ENCODE results near the gene PCDHB1.

Gene PCDHB1

DNA sequence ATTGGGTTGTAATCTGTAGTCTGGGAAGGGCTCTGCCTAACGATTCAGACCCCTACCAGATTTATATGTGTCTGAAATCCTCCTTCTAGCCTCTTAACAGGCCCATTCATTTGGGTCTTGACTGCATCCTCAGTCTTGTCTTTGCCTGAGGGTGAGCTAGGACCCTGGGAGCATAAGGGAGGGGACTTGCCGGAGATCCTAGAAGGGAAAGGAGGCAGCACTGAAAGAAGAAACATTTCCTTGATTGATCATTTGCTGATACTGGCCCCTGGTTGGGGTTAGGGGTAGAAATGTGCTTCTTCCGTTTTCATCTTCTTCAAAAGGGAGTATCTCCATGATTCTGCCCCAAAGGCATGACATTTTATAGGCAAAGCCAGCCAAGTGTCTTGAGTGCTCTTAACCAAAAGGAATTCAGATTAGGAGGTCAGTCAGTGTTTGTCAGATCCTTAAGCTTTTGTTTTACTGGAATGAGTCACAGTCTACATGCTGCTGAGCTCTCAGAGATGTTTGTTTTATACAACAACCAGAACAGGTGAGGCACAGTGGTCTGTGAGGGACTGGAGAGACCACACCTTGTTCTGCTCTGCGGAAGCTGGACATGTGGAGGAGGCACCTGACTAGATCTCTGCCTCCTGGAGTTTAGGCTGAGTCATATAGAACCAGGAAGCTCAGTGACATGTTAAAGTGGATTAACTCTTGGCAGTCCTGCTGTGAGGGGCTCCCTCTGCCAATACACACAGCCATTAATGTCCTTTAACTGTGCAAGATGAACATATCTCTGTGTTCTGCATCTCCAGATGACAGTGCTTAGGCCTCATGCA, 47.2 kb upstream of the PCDHB1 start:
- no peaks in the 10 kb centered on the region for H3K9me3 Mint-ChIP-seq
- H3K27me3 Mint-ChIP-seq (ENCODE audit: low read depth, poor library complexity) = peaks cover 6% of the 10 kb centered on the region
- H3K4me1 Mint-ChIP-seq = peaks cover 30% of the 10 kb centered on the region
- TF ChIP-seq, protein P1, sequence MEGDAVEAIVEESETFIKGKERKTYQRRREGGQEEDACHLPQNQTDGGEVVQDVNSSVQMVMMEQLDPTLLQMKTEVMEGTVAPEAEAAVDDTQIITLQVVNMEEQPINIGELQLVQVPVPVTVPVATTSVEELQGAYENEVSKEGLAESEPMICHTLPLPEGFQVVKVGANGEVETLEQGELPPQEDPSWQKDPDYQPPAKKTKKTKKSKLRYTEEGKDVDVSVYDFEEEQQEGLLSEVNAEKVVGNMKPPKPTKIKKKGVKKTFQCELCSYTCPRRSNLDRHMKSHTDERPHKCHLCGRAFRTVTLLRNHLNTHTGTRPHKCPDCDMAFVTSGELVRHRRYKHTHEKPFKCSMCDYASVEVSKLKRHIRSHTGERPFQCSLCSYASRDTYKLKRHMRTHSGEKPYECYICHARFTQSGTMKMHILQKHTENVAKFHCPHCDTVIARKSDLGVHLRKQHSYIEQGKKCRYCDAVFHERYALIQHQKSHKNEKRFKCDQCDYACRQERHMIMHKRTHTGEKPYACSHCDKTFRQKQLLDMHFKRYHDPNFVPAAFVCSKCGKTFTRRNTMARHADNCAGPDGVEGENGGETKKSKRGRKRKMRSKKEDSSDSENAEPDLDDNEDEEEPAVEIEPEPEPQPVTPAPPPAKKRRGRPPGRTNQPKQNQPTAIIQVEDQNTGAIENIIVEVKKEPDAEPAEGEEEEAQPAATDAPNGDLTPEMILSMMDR (IDR thresholded peaks at IDR 0.05) = no peak
- DNase-seq = no peak
- peaks cover 4% of the 10 kb centered on the region for H3K36me3 Mint-ChIP-seq (ENCODE audit: low read depth)
- H3K27ac Mint-ChIP-seq = no peak overlapping the region
- H3K4me3 Mint-ChIP-seq = peak overlapping the region; percentile 14

DNA sequence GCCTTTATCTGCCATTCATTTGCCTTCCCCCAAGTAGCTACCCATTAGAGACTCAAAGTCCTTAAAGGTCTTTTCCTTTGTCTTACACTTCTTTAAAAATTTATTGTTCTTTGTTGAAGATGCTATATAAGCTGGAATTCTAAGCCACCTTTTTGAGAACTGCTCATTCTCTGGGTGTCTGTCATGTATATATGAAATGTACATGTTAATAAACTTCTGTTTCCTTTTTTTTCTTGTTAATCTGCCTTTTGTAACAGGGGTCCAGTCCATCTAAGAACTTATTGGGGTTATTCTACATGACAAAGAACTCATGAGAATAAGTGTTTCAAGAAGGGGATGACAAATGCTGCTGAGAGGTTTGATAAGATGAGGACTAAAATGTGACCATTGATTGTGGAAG, 43.4 kb upstream of the PCDHB1 start:
- TF ChIP-seq, protein P1 (IDR thresholded peaks at IDR 0.05) = no peak
- H3K27me3 Mint-ChIP-seq (ENCODE audit: low read depth, poor library complexity) = peaks cover 6% of the 10 kb centered on the region
- DNase-seq = no peak
- H3K36me3 Mint-ChIP-seq (ENCODE audit: low read depth) = peaks cover 12% of the 10 kb centered on the region
- peaks cover 11% of the 10 kb centered on the region for H3K4me1 Mint-ChIP-seq
- no peak overlapping the region for H3K27ac Mint-ChIP-seq
- H3K4me3 Mint-ChIP-seq = no peak overlapping the region
- H3K9me3 Mint-ChIP-seq = no peaks in the 10 kb centered on the region

DNA sequence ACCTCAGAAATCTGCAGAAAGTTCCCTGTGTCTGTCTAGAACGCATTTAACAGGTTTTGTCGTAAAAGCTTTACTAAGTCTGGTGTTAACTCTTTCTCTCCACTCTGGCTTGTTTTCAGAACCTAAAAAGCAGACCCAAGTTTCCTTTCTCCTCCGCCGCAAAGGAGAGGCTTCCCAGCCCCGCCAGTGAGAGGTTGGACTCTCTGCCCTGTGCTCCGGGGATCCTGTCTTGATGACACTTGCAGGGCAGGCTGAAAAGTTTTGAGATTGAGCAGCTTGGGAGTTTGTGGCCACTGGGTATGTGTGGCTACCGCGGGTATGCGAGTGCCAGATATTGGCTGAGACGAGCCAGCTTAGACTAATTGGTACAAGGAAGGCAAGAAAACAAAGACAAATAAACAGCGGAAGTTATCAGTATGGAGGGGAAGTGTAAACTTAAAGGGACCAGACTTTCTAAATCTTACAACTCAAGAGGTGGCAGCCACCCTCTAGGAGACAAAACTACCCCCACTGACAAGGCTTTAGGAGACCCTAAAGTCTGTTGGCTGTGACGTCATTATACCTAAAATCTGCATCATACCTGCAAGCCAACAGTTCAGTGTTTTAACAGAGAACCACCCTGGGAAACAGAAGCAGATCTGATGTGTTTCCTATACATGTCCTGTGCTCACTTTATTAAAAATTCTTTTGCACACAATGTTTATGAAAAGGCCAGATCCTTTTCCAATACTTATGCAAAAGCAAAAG, 41.0 kb upstream of the PCDHB1 start:
- H3K4me1 Mint-ChIP-seq = no peaks in the 10 kb centered on the region
- no peak overlapping the region for H3K4me3 Mint-ChIP-seq
- peaks cover 12% of the 10 kb centered on the region for H3K36me3 Mint-ChIP-seq (ENCODE audit: low read depth)
- no peaks in the 10 kb centered on the region for H3K27me3 Mint-ChIP-seq (ENCODE audit: low read depth, poor library complexity)
- H3K9me3 Mint-ChIP-seq = no peaks in the 10 kb centered on the region
- peak overlapping the region; percentile 72 for H3K27ac Mint-ChIP-seq
- no peak for DNase-seq
- TF ChIP-seq, protein P1 (IDR thresholded peaks at IDR 0.05) = no peak

DNA sequence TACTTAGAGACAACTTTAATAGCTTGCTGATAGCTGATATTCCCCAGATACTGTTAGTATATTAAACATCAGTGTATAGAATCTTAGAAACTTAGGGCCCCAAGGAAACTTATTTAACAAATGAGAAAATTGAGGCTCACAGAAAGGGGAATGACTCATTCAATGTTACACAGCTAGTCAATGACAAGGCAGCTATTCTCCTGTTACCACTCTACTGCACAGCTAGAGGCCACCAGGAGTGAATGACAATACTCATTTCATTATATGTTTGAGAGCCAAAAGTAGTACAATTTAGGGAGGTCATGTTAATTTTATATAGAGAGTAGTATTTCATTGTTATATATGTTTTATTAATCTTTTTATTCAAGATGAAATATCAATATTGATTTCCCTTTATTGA, 33.2 kb upstream of the PCDHB1 start:
- TF ChIP-seq, protein P1 (IDR thresholded peaks at IDR 0.05) = no peak
- Mint-ChIP-seq H3K4me3 (no peak overlapping the region), H3K36me3 (ENCODE audit: low read depth) (no peaks in the 10 kb centered on the region)

DNA sequence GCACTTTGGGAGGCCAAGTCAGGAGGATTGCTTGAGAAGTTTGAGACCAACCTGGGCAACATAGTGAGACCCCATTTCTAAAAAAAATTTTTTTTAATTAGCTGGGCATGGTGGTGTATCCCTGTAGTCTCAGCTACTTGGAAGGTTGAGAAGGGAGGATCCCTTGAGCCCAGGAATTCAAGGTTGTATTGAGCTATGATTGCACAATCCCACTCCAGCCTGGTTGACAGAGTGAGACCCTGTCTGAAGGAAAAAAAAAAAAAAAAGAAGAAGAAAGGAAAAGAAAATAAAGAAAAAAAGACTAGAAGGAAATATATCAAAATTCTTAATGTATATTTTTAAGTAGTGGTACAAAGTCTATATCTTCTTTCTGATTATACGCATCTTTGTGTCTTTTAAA, 28.8 kb upstream of the PCDHB1 start:
- TF ChIP-seq, protein P1 (IDR thresholded peaks at IDR 0.05) = no peak
- Mint-ChIP-seq H3K4me3 (no peak overlapping the region), H3K27me3 (ENCODE audit: low read depth, poor library complexity) (peaks cover 2% of the 10 kb centered on the region), H3K36me3 (ENCODE audit: low read depth) (no peaks in the 10 kb centered on the region), H3K4me1 (no peaks in the 10 kb centered on the region), H3K27ac (no peak overlapping the region), H3K9me3 (no peaks in the 10 kb centered on the region)
- no peak for DNase-seq

More for the DNA sequence above, 33.2 kb upstream of the PCDHB1 start:
- DNase-seq = no peak
- H3K4me1 Mint-ChIP-seq = no peaks in the 10 kb centered on the region
- no peak overlapping the region for H3K27ac Mint-ChIP-seq
- peaks cover 7% of the 10 kb centered on the region for H3K27me3 Mint-ChIP-seq (ENCODE audit: low read depth, poor library complexity)
- no peaks in the 10 kb centered on the region for H3K9me3 Mint-ChIP-seq

Data from nephron progenitor cell (in vitro differentiated cells).